VCaP (cell line): ENCODE results near the gene CLDN7.

Experiments used
- H3K27ac ChIP-seq: fragments of 450-650 bp; 2 replicates; pipeline ENCODE4 v1.5.1; 2017
- TF ChIP-seq, protein P1 (sequence below): fragments of 450-650 bp; conservative IDR thresholded peaks from 2 replicates; pipeline ENCODE4 v1.5.1; 2017; ENCODE audit warnings: mild to moderate bottlenecking, moderate library complexity

Gene CLDN7, protein sequence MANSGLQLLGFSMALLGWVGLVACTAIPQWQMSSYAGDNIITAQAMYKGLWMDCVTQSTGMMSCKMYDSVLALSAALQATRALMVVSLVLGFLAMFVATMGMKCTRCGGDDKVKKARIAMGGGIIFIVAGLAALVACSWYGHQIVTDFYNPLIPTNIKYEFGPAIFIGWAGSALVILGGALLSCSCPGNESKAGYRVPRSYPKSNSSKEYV

DNA sequence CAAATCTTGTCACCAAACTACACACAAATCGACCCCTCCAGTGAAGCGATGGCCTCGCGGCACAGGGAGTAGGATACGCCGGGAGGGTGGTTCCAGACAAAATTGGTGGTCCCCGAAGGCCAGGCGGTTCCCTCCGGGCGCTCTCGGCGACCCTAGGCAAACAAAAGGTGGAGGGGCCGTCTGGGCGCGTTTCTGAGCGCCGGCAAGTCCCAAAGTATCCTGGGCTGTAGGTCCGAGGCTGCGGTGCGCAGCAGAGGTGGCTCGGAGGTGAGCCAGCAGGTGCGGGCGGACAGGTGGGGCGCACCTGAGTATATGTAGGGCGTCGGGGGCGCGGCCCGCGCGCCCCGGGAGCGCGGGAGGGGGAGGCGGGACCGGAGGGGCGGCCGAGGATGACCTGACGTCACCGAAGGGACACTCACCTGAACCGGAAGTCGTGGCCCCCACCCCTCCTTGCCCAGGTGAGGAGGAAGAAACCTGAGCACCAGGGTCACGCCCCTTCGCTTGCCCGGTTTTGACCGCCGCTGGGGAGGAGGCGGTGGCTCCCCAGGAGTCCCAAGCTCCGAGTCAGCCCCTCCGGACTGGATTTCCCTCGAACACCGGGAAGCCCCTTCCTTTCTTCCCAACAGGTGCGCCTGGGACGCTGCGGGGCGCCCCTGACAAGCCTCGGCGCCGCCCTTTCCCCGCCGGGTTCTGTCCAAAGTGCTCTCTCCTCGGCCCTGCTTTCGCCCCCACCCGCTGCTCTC is at the start of gene CLDN7:
CLDN7 (minus strand) TSS at position 287 of the 743 bp plus-strand sequence. CDS start 435 bp downstream, outside the sequence.
- H3K27ac ChIP-seq: peak within 1 kb of the TSS; percentile 91
- TF ChIP-seq, protein P1, sequence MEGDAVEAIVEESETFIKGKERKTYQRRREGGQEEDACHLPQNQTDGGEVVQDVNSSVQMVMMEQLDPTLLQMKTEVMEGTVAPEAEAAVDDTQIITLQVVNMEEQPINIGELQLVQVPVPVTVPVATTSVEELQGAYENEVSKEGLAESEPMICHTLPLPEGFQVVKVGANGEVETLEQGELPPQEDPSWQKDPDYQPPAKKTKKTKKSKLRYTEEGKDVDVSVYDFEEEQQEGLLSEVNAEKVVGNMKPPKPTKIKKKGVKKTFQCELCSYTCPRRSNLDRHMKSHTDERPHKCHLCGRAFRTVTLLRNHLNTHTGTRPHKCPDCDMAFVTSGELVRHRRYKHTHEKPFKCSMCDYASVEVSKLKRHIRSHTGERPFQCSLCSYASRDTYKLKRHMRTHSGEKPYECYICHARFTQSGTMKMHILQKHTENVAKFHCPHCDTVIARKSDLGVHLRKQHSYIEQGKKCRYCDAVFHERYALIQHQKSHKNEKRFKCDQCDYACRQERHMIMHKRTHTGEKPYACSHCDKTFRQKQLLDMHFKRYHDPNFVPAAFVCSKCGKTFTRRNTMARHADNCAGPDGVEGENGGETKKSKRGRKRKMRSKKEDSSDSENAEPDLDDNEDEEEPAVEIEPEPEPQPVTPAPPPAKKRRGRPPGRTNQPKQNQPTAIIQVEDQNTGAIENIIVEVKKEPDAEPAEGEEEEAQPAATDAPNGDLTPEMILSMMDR: no peak

DNA sequence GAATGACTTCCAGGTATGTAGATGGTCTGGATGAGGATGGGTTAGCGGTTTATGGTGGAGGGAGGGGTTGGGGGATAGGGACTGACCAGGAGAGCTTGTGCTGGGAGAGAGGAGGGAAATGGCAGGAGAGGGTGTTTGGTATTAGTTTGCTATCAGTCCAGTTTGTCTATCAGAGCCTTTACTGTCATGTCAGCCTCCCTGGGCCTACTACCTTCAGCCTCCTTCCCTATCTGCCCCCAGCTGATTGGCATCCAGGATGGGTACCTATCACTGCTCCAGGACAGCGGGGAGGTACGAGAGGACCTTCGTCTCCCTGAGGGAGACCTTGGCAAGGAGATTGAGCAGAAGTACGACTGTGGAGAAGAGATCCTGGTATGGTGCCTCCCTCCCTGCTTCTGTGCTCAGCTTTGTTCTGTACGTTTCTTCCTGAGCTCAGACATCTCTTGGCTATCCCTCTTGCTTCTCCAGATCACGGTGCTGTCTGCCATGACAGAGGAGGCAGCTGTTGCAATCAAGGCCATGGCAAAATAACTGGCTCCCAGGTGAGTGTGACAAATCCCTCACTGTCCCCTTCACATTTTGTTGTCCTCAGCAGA is 48.9 kb upstream of the CLDN7 start:
- TF ChIP-seq, protein P1: no peak
- no peak overlapping the region for H3K27ac ChIP-seq

DNA sequence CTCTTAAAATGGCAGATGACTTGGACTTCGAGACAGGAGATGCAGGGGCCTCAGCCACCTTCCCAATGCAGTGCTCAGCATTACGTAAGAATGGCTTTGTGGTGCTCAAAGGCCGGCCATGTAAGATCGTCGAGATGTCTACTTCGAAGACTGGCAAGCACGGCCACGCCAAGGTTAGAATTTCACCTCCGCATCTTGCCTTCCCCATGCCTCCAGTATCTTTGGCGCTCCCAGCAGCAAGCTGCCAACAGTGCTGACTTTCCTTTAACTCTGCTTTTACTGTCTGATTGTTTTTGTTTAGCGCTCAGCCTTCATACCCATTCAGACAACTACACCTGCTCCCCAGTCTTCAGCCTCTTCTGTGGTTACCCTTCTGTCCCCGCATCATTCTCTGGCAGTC is 47.4 kb upstream of the CLDN7 start:
- TF ChIP-seq, protein P1: no peak
- H3K27ac ChIP-seq: peak overlapping the region; percentile 93; the same call in 1 of the 2 replicates

DNA sequence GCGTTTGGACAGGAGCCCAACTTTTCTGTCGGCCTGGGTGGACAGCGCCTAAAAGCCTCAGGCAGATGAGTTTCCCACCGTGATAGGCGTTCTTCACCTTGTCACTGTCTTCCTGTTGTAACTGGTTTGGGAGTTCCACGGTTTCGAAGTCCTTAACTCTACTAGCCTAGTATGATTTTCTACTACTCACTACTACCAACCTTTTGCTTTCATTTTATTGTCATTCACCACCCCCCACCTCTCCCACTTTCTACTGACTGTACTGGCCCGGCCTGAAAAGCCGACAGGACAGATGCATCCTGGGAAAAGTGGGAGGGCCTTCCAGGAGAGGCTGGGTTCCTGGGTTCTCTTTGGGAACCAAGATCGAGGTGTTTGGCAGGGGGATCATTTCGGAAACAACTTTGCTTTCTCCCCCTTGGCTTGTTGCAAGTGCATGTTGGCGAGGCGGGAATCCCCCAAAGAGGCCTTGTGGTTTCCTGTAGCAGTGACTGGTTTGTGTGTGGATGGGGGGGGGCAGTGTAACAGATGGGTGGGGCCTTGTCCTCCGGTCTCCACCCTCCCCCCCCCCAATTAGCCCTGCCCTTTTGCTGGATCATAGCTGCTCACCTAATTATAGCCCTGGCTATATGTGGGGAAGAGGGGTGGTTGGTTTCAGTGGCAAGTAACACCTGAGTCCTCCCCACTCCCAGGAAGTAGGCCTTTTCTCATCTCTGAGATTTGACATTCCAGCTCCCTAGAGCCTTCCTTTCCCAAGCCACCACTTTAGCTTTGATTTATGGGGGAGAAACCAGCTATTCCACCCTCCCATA is 46.6 kb upstream of the CLDN7 start:
- H3K27ac ChIP-seq: peak overlapping the region; percentile 93
- TF ChIP-seq, protein P1: no peak

DNA sequence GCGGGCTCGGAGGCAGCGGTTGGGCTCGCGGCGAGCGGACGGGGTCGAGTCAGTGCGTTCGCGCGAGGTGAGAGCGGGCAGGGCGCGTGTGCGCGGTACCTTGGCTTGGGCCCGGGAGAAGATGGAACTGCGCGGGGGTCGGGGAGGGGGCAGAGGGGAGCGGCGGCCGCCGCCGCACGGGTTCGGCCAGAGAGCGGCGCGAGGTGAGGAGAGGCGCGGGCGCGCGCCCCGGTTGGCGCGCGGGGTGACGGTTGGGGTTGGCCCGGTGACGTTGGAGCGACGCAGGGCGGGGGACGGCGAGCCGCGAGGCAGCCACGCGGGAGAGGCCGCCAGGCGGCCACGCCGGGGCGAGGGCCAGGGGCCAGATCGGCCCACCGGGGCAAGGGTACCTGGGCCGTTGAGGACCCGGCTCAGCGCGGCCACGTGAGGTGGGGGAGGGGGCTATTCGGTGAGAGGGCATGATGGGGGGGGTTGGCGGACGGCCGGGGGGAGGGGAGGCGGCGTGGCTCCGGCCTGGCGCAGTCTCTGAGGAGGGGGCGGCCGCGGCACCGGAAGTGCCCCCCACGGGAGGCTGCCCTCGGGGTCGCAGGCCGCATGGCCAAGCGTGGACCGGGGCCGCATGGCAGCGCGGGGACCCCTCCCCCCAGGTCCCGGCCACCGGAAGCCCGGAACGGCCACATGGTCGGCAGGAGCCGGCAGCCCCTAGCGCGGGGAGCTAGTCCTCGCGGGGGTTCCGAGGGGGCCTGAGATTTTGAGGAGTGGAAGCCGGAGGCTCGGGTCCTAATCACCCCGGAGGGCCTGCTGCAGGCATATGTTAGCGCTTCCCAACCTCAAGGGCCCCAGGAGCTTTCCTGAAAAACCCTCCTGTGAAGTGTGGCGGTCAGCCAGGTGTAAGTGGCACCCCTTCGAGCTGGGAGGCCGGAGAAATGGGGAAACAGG is 45.7 kb upstream of the CLDN7 start:
- TF ChIP-seq, protein P1: no peak
- H3K27ac ChIP-seq: peak overlapping the region; percentile 93

DNA sequence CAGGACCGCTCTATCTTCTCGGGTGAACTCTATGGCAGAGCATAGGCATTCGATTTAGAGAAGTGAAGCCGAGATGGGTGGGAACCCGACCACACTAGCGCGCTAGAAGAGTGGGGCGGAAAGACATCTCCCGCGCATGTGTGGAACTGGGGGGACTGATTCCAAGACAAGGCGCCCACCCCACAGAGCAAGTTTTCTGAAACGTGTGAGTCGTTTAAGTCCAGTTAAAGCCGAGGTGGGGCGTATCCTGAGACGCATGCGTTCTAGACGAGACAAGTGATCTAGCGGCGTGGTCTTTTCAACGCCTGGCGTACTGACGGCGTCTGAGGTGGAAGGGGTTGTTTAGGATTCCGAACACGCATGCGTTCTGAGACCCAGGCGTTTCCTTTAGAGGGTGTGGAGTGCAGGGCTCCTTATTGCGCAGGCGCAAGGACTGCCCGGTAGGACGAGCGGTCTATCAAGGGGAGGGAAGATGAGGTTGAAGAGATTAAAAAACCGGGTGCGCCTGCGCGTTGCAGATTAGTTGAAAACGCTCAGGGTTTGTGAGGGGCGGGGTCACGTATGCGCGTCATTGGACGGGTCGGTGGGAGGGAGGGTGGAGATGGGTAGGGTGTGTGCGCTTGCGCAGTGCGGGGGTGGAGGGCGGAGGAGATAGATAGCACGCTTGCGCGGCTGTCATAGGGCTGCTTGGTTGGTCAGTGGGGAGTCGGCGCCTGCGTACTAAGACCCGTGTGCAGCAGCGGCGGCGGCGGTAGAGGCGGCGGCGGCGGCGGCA is 44.8 kb upstream of the CLDN7 start, which contains the start of gene EIF5A:
EIF5A (plus strand) TSS at position 718 of the 775 bp plus-strand sequence. CDS start 2,008 bp downstream, outside the sequence.
- H3K27ac ChIP-seq: peak within 1 kb of the TSS; percentile 93
- TF ChIP-seq, protein P1: no peak
